GM19324 (cell line): ENCODE data around the gene SLC5A10.

Experiments used
- ATAC-seq: cut with Tn5 transposase; IDR thresholded peaks from one replicate; pipeline ENCODE4 v1.9.1; 2021; ENCODE audit warnings: mild to moderate bottlenecking, moderate library complexity; ENCODE audit not compliant: unreplicated experiment, low FRiP score

Gene SLC5A10

GRCh38 chr17:18981335-18981641 lies 29.3 kb downstream of the SLC5A10 start:
- no peak for ATAC-seq

GRCh38 chr17:18981642-18982424 lies 29.9 kb downstream of the SLC5A10 start:
- ATAC-seq: no peak

GRCh38 chr17:18984273-18985114 lies 32.5 kb downstream of the SLC5A10 start:
- no peak for ATAC-seq

GRCh38 chr17:18985475-18985874 lies 33.5 kb downstream of the SLC5A10 start:
- no peak for ATAC-seq

- ATAC-seq: no peak
Observed at GRCh38 chr17:18986541-18987229, 34.7 kb downstream of the SLC5A10 start.

GRCh38 chr17:18987230-18987610 lies 35.3 kb downstream of the SLC5A10 start:
- no peak for ATAC-seq

GRCh38 chr17:18987862-18988545 lies 36.0 kb downstream of the SLC5A10 start:
- ATAC-seq: no peak

GRCh38 chr17:18988546-18989173 lies 36.7 kb downstream of the SLC5A10 start:
- ATAC-seq: no peak

GRCh38 chr17:18990331-18990730 lies 38.4 kb downstream of the SLC5A10 start:
- ATAC-seq: no peak

- ATAC-seq: no peak
Observed at GRCh38 chr17:18991531-18992315, 39.8 kb downstream of the SLC5A10 start.

- ATAC-seq: peak; percentile 52
Observed at GRCh38 chr17:18992454-18993130, 40.6 kb downstream of the SLC5A10 start.

- no peak for ATAC-seq
Observed at GRCh38 chr17:18993905-18994526, 42.1 kb downstream of the SLC5A10 start.

GRCh38 chr17:18994631-18995030 lies 42.7 kb downstream of the SLC5A10 start:
- ATAC-seq: no peak

- no peak for ATAC-seq
Observed at GRCh38 chr17:18995220-18995619, 43.3 kb downstream of the SLC5A10 start.

- no peak for ATAC-seq
Observed at GRCh38 chr17:18996458-18996857, 44.5 kb downstream of the SLC5A10 start.

- ATAC-seq: no peak
Observed at GRCh38 chr17:18997650-18998196, 45.8 kb downstream of the SLC5A10 start.

- ATAC-seq: no peak
Observed at GRCh38 chr17:18999394-18999793, 47.4 kb downstream of the SLC5A10 start.

- no peak for ATAC-seq
Observed at GRCh38 chr17:18999911-19000310, 47.9 kb downstream of the SLC5A10 start.
